Kidney epithelial cell (primary cell): ENCODE results near the gene FADS3. TPM values are rescaled to one million over a fixed set of nuclear protein-coding genes. Genes with fewer than 3 reads are reported as not detected.

Experiments
- DNase-seq: peaks from one replicate; pipeline ENCODE4 v3.0.0-alpha.2; 2010; ENCODE audit warnings: low read depth
- H3K27me3 ChIP-seq: 2 replicates; pipeline ENCODE4 v1.6.0; 2011; ENCODE audit warnings: low read length; ENCODE audit not compliant: control insufficient read depth, insufficient read depth
- H3K36me3 ChIP-seq: 2 replicates; pipeline ENCODE4 v1.5.1; 2011; ENCODE audit warnings: low read length; ENCODE audit not compliant: control insufficient read depth, insufficient read depth
- H3K4me3 ChIP-seq: 2 replicates; pipeline ENCODE4 v1.5.1; 2011; ENCODE audit warnings: low read depth, mild to moderate bottlenecking, control low read depth, low read length
- CTCF ChIP-seq: IDR thresholded peaks from 2 replicates; pipeline ENCODE4 v1.5.1; 2011; ENCODE audit warnings: mild to moderate bottlenecking, moderate library complexity, low read length, control low read depth, inconsistent platforms; ENCODE audit not compliant: insufficient read depth, poor library complexity, severe bottlenecking
- total RNA-seq: library from RNA; depleted of rRNA; stranded (reverse); fragments of >200 nt; gene quantifications from 2 replicates; pipeline ENCODE4 v1.2.3, GENCODE V29; 2015

FADS3 gene
- total RNA-seq, 1 donor from 2014 or later: 152 TPM

- Histone ChIP-seq H3K27me3 (no peaks in the 10 kb centered on the region), H3K36me3 (peaks cover 4% of the 10 kb centered on the region), H3K4me3 (no peak overlapping the region)
- no peak for DNase-seq
- no peak for TF ChIP-seq CTCF
Observed at GRCh38 chr11:61864814-61865775, 26.2 kb downstream of the FADS3 start.

- Histone ChIP-seq H3K4me3 (no peak overlapping the region), H3K27me3 (no peaks in the 10 kb centered on the region), H3K36me3 (peaks cover 5% of the 10 kb centered on the region)
- TF ChIP-seq CTCF: no peak
- DNase-seq: no peak
Observed at GRCh38 chr11:61863548-61864081, 27.7 kb downstream of the FADS3 start.

GRCh38 chr11:61862714-61863547 lies 28.4 kb downstream of the FADS3 start:
- no peak for TF ChIP-seq CTCF
- no peak for DNase-seq
- H3K27me3 ChIP-seq: no peaks in the 10 kb centered on the region
- no peak overlapping the region for H3K4me3 ChIP-seq
- peaks cover 5% of the 10 kb centered on the region for H3K36me3 ChIP-seq

- no peak for TF ChIP-seq CTCF
- no peak for DNase-seq
- Histone ChIP-seq H3K4me3 (no peak overlapping the region), H3K27me3 (no peaks in the 10 kb centered on the region), H3K36me3 (peaks cover 5% of the 10 kb centered on the region)
Observed at GRCh38 chr11:61861634-61862033, 29.7 kb downstream of the FADS3 start.

- no peak for TF ChIP-seq CTCF
- no peak overlapping the region for H3K4me3 ChIP-seq
- DNase-seq: no peak
- peaks cover 5% of the 10 kb centered on the region for H3K36me3 ChIP-seq
- H3K27me3 ChIP-seq: no peaks in the 10 kb centered on the region
Observed at GRCh38 chr11:61860054-61860903, 31.1 kb downstream of the FADS3 start.
